ENCODE measurements around the gene ADGRL4.
"Not testable (repeated sequence)": the region's sequence is repeated elsewhere in the genome, so short reads cannot be mapped to it uniquely, and the experiment has no call there.

The ADGRL4 gene

DNA sequence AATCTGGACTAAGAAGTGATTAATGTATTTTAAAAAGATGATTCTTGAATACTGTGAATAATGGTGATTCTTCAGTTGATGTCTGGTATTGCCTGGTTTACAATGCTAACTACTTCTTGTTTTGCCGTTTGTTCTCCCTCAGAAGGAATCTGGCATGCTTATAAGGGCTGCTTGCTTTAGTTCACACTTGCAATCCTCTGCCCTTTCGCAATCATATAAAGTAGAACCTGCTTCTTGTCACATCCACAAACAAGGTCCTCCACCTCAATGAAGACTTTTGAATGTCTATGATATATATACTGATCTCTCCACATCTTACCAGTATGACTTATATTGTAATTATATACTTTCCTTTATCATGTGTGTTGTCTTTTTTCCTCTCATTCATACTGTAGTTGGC lies 92.6 kb downstream of the ADGRL4 start:
- no peak for DNase-seq

DNA sequence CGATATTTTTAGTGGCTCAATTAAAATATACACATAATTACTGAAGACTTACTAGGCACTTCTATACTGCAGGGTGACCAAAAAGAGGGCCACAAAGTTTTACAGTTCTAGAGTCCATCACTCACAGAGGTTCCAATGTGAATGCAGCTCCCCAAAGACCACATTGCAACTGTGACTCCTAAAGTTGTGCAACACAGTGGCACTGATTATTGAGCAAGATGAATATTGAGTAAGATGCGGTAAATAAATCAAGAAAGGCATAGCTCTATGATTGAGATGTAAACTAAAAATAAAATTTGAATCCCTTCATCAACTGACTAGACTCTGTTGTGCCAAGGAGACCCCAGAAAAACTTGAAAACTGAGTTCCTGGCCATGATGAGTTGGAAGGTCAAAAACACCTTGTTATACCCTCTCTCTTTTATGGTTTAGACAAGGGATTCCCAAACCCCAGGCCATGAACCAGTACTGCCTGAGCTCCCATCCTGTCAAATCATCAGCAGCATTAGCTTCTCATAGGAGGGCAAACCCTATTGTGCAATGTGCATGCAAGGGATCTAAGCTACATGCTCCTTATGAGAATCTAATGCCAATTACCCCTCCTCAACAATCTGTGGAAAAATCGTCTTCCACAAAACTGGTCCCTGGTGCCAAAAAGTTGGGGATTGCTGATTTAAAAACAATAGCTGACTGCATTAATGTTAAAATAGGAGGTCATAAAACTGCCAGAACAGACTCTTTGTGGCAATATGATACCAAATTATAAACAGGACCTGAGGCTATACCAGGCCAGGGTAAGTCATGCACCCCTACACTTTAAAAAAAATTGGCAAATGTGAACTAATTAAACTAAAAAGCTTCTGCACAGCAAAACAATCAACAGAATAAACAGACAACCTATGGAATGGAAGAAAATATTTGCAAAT lies 94.3 kb downstream of the ADGRL4 start:
- no peak for DNase-seq

DNA sequence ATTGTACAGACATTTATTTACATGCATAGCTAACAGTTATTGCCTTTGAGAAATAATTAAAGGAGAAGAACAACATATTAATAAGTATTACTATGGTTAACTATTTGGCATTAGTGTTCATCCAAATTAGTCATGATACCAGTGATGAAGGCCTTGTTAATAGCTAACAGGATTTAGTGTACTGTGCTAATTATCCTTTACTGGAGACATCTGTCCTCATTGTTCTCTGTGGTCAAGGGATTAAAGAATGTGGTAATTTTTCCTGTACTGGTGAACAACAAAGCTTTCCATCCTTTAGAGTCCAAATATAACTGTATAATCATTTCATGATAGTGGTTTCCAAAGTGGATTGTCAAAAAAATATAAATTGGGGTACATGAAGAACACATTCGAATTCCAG lies 103.9 kb downstream of the ADGRL4 start:
- DNase-seq, result no peak

DNA sequence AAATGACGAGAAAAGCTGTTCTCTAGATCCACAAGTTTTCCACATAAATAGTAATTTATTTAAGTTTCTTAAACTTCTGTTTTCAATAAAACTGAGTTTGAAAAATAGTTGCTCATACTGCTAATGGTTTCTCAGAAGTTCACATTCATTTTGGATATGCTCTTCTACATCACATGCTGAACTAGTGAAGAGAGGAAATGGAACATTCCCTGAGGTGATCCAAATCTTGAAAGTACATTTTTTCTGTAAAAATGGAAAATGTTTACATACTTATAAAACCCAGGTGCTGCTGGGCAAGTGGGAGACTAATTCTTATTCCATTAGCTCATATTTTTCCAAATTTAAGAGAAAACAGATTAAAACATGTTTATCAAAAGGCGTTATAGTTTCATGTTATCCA lies 111.7 kb downstream of the ADGRL4 start:
- no peak for DNase-seq

DNA sequence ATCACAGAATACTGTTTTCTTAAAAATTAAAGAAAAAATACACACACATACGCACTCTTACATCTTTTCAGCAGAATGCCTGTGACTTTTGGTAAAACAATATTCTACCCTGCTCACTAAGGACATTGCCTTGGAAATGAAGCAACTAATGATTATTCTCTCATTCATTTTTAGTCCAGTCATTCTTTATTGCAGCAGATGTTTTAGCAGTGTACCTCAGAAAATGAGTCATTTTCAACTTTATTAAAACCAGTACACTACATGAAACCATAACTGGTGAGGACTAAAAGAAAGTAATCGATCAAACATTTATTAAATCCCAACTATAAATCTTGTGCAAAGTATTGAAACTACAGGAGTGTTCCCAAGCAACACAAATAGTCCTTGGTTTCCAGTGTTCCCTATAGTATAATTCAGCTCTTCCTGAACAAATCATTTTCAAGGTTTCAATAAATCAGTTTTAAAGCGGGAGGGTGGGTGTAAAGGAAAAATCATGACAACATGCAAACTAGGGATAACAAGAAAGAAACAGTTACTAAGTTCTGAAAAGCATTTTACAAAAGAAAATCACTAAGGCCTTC lies 114.2 kb downstream of the ADGRL4 start:
- no peak for DNase-seq

DNA sequence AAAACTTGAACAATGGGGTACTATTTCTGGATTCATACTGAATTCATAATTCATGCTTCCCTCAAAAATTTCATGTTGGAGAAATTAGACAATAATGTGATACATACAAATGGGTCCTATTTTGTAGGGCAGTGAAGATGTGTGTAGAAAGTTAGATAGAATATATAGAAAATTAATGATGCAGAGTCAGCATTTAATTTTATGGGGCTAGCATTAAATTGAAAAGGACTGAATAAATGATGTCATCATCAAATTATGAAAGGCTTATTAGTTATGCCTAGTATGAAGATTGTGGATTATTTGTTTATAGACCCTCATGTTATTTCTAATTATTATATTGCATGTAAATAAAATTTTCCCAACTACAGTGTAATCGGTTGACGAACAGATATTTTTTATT lies 119.1 kb downstream of the ADGRL4 start:
- no peak for DNase-seq

DNA sequence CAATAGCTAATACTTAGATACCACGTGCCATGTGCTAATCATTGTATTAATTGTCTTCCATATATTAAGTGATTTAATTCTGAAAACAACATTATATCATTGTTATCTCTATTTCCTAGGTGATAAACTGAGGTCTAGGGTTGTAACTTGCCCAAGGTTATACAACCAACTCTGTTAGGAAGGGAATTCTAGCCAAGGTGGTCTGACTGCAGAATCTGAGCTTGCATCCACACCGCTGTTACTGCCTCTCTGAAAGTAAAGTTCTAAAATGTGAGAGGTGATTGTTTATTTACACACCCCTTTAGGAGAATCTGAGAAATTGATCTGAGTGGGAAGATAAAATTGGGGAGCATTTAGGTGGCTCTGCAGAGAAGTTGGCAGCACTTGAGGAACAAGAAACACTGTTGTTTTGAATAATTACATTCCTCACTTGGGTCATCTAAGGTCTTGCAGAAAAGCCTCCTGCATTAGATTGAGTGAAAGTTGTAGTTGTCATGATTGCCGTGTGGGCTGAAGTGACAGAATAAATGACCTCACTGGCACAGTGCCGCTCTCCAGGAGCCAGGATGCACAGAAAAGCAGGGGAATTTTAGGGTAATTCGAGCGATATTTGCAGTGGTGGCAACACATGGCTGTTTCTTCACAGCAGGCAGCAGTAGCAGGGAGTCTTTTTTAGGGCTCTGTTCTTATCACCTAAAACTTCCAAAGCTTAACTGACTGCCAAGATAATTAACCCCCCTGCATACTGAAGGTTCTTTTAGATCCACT lies 121.7 kb downstream of the ADGRL4 start:
- no peak for DNase-seq

DNA sequence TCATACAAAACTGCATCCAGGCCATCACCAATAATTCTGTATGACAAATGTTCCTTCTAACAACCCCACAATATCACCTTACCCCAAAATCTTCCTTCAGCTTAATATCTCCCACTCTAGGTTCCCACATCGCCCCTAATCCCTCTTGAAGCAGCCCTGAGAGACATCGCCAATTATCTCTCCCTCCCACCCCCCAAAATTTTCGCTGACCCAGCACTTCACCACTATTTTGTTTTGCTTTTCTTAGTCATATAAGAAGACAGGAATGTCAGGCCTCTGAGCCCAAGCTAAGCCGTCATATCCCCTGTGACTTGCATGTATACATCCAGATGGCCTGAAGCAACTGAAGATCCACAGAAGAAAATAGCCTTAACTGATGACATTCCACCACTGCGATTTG lies 126.3 kb downstream of the ADGRL4 start:
- no peak for DNase-seq

DNA sequence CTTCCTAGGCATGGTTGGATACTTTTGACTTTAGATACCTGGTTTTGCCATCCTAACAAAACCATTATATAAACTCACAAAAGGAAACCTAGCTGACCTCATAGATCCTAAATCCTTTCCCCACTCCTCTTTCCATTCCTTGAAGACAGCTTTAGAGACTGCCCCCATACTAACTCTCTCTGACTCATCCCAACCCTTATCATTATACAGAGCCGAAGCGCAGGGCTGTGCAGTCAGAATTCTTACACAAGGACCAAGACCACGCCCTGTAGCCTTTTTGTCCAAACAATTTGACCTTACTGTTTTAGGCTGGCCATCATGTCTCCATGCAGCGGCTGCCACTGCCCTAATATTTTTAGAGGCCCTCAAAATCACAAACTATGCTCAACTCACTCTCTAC lies 130.5 kb downstream of the ADGRL4 start:
- DNase-seq, result not testable (repeated sequence)

DNA sequence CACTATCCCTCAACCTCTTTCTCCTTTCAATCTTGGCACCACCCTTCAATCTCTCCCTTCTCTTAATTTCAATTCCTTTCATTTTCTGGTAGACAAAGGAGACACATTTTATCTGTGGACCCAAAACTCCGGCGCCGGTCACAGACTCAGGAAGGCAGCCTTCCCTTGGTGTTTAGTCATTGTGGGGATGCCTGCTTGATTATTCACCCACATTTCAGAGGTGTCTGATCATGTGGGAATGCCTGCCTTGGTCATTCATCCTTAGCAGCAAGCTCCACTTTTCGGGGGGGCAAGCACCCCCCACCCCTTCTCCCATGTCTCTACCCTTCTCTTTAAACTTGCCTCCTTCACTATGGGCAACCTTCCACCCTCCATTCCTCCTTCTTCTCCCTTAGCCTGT lies 133.7 kb downstream of the ADGRL4 start:
- not testable (repeated sequence) for DNase-seq

DNA sequence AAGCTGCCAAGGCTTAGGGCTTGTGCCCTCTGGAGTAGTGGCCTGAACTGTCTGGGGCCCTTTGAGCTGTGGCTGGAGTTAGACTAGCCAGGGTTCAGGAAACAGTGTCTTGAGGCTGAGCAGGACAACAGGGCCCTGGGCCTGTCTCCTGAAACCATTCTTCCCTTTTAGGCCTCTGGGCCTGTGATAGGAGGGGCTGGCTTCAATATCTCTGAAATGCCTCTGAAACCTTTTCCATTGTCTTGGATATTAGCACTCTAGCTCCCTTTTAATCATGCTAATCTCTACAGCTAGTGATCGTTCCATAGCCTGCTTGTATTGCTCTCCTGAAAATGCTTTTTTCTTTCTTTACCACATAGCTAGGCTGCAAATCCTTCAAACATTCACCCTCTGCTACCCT lies 135.3 kb downstream of the ADGRL4 start:
- DNase-seq, result no peak

DNA sequence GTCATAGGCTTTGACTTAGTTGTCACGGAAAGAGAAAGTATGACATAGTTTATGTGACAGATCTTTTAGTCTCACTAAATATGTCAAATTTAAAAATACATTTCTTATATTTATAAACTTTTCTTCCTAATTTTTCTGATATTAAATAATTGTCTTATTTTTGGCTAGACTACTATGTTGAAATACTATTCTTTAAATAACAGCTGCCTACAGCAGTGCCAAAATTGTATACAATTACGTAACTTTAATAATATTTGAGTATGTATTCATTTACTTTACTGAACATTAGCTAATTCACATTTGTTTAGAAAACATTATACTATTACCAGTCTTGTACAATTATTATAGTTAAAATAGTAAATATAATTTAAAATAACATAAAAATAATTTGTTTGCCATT lies 137.4 kb downstream of the ADGRL4 start:
- no peak for DNase-seq

DNA sequence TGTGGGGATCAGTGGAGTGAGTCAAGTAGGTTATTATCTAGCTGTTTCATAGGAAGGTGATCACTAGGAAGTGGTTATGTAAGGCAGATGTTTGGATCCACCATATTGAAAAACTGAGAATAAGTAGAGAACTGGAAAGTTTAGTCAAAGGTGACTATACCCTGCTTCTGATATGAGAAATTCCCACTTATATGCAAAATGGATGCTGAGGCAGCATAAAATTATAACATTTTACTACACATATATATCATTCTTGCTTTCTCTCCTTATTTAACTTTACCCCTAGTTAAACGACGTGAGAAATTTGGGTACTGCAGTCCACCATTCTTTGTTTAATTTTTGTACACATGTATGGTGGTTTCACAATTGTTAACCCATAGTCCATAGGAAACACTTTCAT lies 142.4 kb downstream of the ADGRL4 start:
- DNase-seq, result no peak

DNA sequence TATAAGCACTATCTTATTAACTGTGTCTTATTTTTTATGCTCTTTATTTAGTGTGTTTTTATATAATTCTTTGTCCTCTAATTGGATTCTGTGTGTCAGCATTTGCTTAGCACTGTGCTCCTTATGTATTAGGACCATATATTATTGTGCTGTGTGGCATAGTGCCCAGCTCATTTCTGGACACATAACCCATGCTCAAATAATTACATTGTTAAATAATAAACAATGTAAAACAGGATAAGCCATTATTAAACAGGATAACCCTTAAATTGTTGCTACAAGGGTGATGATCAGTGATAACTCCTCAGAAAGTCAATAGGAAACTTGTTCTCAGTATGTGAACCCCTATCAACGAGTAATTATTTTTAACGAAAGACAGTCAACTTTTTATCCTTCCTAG lies 150.4 kb downstream of the ADGRL4 start:
- DNase-seq, result no peak

DNA sequence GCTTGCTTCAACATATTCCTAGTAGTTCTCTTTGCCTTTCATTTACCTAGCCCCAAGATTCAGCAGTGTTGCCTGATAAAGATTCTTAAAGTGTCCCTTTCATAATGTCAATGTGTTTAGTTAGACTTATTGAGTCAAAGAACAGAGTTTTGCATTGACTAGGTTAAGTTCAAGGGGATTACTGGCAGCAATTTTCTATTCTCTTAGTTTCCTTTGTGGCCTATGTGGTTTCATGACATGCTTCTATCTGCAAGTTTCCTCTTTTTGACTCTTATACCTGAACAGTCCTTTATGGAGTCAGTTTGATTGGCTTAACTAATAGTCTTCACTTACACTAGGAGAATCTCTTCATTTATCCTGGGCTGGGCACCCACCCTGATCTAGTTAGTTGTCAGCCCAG lies 151.3 kb downstream of the ADGRL4 start:
- DNase-seq, result no peak

DNA sequence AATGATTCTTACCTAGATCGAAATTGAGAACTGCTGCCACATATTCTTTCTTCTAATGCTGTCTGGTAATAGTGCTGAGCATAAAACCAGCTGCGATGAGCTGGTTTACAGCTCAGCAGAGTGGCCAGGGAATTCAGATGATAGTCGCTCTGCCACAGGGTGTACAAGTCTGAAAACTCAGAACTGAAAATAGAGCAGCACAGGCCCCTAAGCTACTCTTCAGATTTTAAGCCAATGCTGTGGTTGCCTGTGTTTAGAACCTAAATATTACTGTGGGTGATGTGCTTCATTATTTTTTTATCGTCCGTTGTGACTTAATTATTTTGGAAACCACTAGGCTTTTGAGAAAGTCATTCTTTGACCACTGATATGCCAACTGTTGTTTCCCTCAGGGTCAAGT lies 152.0 kb downstream of the ADGRL4 start:
- no peak for DNase-seq

DNA sequence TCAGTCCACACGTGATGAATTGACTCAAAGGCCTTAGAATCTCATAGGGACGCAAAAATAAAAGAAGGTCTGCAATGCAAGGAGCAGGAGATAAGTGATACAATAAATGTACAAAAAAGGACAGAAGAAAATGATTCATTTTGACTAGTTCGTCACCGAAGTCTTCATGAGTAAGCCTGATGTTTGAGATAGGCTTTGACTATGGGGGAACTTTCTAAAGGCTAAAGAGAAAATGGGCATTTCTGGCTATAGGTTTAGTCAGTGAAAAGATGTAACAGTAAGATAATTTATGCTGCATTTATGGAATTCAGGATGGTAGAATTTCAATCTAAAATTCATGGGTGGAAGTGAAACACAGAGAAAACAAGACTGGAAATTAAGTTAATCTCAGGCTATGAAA lies 163.0 kb downstream of the ADGRL4 start:
- no peak for DNase-seq

DNA sequence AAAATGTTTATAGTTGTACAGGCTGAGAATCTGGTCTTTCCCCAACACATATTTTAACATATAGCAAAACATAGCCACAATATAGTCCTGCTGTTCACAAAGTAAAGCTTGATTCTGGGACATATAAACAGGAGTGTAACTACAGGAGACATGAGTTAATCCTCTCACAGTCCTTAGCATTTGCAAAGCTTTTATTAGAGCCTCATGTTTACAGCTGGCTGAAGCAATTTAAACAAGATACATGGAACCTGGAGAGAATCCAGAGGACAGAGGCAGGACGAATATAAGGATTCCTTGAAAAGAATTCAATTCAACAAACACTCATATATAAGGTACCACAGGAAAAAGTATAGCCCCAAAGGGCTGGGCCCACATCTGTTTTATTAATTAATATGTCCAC lies 163.4 kb downstream of the ADGRL4 start:
- DNase-seq, result no peak

DNA sequence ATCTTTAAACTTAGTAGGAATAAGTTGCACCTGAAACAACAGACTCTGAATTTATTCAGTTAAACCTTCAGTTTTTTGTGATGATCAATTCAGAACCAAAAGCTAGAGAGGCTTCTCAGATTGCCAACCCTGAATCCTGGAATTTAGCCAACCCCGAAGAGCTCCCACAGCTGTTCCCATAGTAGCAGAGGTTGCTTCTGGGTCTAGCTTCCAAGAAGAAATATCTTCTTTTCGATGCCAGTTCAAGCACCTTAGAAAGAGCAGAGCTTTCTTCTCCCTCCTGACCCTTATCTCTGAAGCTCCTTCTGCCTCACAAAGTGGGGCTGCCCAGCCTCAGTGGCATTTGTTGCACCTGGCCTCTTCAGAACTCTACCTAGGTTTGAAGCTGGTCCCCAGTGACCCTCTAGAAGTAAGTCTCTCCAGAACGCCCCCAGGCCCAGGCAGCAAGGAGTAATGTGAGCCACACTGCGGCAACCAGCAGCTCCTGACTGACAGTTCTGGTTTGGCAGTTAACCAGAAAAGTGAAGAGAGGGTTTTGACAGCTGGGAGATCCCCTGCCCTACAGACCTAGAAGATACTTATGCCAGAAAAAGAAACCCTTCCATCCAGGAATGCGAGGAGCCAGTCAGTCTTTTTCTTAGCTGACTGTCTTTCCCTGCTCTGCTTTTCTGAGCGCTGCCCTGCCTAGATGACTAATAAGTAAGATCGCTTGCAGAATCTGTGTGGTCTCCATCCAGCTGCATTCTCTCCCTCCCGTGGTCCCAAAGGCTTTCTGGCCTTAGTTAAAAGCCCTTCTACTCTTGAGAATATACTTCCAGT lies 165.9 kb downstream of the ADGRL4 start:
- no peak for DNase-seq

Measured in activated CD4-positive, alpha-beta T cell treated with anti-CD3 and anti-CD28 coated beads, Interleukin-2, amount 50 U/mL, for 48 hours (primary cell).